Ramos (cell line): ENCODE results near the gene NR4A2.

Source experiments
- in situ Hi-C: fragments of 300-500 bp; cut with MboI; formaldehyde crosslinking; loops from one replicate; pipeline ENCODE4 v1.14.3; 2022; ENCODE audit warnings: low sequenced_read_pairs; ENCODE audit not compliant: unreplicated experiment

NR4A2 gene

DNA sequence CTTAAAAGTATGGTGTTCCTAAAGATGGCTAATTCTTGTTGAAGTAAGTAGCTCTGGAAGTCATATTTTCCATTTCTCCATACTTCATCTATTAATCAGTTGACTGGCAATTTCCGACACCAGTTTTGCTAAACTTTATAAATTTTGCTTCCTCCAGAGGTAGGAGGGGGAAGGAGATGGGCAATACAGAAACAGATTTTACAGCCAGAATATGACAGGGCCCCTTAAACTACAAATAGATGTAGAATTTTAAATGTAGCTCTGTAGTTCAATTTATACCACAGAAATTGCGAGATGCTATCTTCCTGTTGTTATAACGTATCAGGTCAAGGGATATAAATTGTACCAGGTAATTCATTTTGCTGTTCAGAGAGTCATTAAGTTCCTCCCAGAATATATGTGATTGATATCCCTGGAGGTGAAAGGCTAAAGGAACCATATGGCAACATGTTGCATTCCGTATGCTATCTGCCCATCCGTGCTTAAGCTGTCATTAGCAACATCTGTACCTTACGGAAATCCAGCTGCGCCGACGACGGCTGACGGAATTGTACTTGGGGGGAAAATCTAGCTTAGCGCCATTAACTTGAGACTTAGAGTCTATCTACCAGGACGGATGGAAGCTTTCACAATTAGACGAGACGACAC is 8.4 kb upstream of the NR4A2 start:
- in situ Hi-C loops: loop anchor here (10.0 kb wide), 1 partner anchor 234 kb away; no protein-coding TSS in a partner anchor

DNA sequence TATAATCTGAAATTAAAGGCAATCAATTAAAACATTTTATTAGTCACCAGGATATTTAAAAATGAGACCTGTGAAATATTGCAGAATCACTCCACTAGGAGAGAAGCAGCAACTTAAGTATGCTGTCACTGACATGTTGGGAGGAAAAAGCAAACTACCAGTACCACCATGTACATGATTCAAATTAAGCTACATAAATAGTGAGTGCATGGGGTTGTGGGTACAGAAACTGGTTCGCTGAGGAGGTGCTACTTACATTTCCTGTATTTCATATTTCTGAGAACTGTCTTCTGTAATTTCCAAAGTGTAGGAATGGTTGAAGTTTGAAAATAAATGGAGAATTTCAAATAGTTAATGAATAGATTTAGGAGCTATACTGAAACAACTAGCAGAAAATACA is 7.9 kb upstream of the NR4A2 start:
- in situ Hi-C loops: loop anchor here (10.0 kb wide), 1 partner anchor 234 kb away; no protein-coding TSS in a partner anchor

DNA sequence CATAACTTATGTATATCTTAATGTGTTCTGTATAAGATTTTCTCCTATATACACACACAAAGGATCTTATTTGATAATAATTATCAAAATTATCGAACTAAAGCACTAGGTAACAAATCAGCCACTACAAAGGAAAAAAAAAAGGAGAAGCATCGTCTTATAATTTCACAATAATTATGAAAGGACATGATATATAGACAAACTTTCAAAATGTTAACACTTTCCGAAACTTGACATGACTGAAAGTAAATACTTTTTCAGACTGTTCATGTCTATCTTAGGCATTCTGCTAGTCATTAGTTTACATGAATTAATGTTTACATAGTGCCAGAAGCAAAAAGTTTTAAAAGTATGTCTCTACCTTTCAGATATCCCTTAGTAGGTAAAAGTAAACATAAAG is 7.3 kb upstream of the NR4A2 start:
- in situ Hi-C loops: loop anchor here (10.0 kb wide), 1 partner anchor 235 kb away; no protein-coding TSS in a partner anchor

DNA sequence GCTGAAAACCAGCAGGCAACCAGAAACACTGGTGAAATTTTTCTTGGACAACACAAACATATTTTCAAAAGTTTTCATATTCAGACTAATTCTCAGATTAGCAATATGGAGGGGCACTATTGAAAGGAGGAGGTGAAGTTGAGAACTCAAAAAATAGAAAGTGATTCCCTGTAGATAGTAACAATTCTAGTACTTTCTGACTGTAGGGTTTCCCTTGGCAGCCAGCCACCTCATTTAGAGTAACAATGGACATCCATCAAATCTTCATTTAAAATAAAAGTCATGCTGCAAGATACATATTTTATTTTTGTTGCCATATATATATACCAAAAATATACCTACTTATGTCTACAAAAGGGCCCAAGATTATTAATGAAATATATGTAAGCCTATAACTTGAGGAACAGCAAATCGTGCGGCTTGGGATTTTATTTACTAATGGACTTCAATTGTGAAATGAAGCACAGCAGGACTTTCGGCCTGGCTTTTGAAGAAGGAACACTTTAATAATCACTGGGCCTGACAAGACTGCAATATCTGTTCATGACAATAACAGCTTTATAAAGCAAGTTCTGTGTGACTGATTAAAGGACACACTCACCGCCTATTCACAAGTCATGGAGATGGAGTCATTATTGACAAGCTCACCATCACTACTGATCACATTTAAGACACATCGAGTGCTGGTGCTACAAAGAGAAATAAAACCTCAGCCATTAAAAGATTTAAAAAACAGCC is 6.8 kb upstream of the NR4A2 start:
- in situ Hi-C loops: no loop called here

DNA sequence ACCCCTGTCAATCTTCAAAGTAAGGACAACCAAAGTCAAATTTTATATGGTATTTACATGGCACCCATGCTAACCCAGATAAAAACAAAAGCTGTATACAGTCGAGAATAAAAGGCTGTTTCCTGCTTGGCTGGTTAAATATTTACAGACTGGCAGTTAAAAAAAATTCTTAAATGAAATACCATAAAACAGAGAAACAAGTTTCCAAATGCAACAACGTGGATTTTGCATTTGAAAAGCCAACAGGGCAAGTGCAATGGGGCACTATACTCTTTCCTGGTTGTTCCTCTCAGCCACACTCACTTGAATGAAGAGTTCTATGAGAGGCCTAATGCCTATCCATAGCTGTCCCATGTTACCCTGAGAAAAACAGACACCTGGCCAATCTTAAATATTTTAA is 6.1 kb upstream of the NR4A2 start:
- in situ Hi-C loops: no loop called here

DNA sequence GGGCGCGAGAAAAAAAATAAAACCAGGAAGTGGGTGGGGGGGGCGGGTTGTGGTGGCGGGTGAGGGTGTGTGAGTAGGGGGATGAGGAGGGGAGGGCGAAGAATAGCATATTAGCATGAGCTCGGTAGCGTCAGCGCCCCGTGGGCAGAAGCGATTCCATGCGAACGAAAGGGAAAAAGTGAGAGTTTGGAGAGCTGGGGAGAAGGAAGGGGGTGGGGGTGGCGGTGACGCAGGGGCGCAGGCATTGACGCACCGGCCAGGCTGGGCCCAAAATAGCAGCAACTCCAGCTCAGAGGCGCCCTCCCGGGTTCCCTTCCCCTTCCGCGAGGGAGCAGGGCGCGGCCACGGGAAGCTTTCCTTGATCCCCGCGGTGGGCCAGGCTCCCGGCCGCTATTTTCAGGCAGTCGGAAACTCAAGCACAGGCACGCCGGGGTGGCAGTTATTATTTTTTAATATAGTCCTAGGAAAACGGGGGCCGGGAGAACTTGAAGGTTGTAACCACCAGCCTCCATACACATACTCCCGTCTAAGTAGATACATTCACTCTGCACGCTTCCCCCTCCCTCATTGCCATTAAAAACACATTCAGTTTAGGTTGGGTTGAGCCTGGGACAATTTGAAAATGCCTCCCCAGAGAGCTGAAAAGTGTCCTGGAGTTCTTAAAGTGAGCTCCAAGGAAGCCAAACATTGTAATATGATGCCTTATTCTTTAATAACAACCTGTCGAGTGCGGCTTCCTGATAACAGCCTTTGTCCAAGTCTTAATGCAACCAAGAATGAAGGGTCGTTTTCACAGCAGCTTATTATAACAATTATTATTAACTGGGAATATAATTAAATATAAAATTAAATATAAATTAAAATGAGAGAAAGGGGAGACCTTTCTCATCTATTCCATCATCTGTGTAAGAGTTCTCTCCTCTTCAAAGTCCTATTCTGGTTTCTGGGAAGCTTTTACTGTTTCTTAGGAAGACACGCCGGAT is 2.3 kb upstream of the NR4A2 start:
- in situ Hi-C loops: no loop called here

DNA sequence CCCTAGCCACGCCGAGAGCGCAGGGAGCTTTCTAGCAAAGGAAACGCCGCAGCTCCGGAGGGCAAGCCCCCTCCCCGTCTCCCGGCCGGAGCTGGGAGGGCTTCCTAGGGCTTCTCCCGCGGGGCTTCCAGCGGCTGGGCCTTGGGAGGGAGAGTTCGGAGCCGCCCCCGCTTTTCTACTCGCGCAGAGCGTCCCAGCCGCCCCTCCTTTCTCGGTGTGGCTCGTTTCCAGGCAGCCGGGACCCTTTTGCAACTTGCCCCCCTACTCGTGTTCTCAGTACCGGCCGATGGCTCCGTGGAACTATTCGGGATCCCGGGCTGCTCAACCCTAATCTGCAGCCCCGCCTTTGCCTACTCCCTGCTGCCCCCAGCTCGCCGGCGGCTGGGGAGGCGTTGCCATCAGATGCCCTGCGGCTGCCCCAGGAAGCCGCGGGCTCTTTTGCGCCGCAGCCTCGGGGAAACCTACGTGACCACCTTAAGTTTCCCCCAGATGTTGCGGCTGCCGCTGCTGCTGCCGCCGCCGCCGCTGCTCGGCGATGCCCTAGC is 1.5 kb upstream of the NR4A2 start:
- in situ Hi-C loops: no loop called here

DNA sequence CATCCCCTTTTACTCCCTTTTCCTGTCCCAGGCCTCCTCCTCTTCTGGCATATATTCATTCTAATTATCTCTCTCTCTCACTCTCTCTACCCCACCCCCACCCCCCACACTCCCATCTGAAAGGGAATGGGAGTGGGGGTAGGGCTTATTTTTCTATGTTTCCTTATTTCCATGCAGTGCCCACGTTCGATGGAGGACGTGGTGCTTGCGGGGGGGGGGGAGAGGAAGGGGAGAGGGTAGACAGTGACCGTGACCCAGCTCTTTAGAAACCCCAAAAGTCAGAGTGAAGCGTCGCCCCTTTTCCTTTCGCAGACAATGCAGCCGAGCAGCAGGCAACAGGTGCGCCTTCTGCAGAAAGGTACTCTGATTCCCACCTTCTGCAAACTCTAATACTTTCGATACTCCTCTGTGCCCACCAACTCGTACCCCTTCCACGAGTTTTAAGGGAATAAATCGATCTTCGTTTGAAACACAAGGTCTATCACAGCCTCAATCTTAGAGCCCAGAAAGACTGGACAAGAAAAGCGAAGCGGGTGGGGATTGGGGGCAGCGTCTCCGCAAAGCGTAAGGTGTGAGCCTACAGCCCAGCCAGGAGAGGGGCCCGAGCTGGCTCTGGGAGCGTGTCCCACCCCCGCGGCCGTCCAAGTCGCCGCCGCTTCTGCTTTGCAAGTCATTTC is 891 bp upstream of the NR4A2 start:
- in situ Hi-C loops: no loop called here

DNA sequence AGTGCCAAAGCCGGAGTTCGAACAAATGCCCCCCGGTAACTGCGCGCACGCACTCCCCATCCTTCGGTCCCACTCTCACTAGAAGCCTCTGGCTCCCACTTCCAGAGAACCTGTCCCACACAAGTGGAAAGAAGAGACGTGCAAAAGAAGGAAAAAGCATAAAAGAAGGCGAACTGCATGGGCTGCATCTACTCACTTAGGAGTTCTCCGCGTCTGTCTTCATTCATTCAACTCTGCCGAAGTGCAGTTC is 312 bp downstream of the NR4A2 start:
- in situ Hi-C loops: no loop called here

DNA sequence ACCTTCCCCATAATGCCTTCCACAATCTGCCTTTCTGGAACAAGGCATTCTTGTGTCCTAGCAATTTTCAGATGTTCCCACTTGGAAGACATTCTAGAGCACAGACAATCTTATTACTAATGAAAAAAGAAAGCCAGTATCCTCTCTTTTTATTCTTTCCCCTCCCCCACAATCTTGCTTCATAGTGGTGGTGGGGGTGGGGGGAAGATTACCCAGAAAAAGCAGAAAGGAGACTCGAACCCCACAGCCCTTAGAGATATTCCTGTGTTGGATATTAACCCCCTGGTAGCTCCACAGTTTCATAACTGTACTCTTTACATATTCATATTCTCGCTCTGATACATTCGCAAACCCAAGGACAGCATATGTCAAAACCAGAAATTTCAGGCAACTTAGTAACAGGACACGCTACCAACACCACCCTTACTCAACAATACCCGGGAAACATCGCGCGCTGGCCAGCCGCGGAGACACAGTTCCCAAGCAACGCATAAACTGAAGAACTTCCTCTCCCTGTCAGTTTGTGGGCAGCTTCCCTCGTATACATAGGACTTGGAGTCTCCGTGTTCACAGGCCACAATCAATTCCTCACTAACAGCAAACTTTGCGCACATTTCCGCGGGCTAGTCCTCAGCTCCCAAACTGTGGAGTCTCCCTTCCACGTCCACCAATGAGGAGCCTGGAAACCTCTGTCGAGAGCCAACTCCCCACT is 793 bp downstream of the NR4A2 start:
- in situ Hi-C loops: no loop called here

DNA sequence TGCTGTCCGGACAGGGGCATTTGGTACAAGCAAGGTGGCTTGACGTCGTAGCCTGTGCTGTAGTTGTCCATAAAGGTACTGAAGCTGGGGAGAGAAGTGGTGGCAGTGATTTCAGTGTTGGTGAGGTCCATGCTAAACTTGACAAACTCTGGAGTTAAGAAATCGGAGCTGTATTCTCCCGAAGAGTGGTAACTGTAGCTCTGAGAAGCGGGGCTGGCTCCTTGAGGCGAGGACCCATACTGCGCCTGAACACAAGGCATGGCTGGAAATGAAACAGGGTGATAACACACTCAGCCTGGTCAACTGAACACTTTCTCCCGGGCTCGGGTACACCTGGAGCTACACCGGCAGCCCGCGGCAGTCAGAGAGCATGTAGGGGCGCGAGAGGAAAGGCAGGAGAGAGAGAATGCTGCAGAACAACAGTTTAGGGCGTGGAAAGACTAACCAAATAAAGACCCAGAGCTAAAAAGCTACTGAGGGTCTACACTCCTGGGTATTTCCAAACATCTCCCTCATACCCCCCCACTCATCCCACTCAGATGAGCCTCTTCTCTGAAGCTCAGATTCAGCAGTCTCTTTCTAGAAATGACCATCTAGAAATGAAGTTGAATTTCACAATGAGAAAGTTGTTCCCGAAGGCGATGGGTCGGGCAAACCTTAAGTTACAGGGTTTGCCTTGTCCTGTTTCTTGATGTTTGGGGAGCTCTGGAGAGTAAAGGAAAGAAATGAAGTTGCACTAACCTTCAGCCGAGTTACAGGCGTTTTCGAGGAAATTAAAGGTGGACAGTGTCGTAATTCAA is 2.4 kb downstream of the NR4A2 start:
- in situ Hi-C loops: no loop called here

DNA sequence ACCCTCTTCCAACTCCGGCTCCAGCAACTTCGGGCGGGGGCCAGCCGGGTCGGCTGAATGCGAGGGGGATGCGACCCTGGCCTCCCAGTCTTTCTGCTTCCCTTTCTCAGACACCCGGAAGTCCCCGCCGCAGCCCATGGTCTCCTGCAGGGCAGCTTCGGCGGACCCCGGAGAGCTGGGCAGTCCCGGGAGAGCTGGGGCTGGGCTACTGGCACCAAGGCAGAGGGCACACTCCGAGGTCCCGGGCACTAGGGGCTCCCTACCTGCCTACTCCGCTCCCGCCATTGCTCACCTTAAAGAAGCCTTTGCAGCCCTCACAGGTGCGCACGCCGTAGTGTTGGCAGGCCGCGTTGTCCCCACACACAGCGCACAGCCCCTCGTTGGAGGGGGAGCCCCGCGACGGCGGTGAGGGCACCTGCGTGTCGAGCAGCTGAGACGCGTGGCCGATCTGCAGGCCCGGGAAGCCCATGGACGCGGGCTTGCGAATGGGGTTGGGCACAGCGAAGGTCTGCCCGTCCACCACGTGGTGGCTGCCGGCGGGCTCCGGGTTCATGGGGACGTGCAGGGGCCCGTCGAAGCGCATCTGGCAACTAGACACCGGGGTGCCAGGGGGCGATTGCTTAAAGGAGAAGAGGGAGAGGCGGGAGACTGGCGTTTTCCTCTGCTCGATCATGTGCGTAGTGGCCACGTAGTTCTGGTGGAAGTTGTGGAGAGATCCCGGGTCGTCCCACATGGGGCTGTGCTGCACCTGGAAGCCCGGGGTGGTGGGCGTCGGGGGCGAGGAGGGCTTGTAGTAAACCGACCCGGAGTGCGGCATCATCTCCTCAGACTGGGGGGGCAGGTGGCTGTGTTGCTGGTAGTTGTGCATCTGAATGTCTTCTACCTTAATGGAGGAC is 3.2 kb downstream of the NR4A2 start:
- in situ Hi-C loops: no loop called here

DNA sequence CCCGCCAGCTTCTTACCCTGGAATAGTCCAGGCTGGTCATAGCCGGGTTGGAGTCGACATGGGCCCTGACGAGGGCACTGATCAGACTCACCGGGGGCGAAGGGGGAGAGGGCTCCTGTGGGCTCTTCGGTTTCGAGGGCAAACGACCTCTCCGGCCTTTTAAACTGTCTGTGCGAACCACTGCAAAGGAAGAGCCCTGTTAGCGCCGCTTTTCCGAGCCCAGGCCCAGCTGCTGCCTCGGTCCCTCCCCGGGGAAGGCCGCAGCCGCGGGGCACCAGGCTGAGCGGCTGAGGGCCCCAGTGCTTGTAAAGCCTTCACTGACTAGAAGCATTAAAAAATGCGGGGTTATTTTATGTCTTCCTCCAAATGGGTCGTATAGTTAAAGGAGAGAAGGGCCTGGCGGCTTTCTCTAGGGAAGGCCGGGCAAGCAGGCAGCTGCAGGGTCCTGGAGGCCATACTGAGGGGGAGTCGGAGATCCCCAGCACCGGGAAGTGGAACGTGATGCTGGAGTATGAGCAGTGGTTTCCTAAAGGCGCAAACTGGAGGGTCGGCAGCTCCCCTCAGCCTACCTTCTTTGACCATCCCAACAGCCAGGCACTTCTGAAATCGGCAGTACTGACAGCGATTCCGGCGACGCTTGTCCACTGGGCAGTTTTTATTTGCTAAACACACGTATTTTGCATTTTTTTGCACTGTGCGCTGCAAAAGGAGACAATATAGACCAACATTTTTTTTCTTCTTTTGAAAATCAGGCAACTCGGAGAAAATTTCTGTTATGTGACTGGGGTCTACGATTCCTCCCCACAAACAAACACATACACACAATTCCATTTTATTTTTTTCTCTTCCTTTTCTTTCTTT is 4.5 kb downstream of the NR4A2 start:
- in situ Hi-C loops: no loop called here

DNA sequence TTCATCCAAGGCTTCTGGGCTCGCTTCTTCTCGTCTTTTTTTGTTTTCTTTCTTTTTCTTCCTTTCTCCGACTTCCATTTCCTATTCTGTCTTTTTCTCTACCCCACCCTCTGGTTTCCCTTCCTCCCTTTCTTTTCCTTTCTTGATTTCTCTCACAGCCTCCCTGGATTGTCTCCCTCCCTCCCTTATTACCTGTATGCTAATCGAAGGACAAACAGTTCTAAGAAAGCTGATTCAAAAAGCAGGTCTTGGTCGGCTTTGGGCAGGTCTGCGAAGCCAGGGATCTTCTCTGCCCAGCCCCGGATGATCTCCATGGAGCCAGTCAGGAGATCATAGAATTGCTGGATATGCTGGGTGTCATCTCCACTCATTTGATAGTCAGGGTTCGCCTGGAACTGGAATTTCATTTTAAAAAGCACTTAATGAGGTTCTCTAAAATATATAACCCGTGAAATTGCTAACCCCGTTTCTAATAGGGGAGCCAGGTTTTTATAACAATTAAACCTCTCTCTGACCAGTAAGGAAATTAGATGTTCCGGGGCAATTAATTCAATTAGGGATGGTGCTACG is 5.9 kb downstream of the NR4A2 start:
- in situ Hi-C loops: no loop called here

DNA sequence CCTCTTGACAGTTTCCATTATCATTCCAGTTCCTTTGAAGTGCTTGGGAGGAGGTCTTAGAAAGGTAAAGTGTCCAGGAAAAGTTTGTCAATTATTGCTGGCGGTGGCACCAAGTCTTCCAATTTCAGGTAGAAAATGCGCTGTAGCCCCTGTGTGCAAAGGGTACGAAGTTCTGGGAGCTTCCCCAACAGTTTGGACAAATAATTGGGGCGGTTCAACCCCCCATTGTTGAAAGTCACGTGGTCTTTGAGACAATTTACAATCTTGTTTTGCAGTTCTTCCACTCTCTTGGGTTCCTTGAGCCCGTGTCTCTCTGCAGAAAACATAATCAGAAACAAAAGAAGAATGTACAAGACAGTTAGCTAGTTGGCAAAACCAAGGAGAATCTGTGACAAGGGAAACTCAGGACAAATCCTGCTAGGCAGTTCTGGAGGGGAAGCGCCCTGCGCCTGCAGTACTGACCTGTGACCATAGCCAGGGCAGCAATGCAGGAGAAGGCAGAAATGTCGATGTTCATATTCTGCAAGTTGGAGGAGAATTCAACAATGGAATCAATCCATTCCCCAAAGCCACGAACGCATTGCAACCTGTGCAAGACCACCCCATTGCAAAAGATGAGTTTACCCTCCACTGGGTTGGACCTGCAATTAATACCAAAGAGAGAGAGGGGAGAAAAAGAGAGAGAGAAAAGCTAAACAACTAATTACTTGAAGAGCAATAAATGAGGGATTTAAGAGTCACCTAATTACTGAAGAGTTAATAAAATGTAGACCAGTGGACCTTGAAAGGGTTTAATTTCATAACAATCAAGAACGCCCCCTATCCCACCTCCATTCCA is 6.6 kb downstream of the NR4A2 start:
- in situ Hi-C loops: no loop called here

DNA sequence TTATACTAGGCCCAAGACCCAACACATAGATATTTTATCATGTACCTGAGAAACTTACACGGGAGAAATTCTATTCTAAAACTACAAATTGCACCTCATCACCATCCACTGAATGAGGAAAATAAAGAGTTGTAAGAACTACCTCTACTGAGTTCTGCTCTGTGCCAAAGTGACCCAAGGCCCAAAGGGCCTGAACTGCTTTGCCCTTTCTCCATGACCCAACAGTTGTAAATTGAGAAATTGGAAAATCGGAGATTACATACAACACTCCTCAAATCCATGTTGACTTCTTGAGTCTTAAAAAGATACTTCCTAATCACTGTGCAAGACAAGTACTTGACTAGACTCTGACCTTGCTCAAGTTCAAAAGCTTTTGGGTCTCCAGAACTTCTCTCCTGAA is 8.8 kb downstream of the NR4A2 start:
- in situ Hi-C loops: no loop called here
